HepG2 (cell line): ENCODE measurements around the gene FETUB. TPM values are rescaled to one million over a fixed set of nuclear protein-coding genes. Genes with fewer than 3 reads are reported as not detected.
A peak's percentile ranks its signal among the peaks of the same experiment; 100 is the strongest.

ENCODE experiments used
- ADNP ChIP-seq: sonication (generic); formaldehyde crosslinking; IDR thresholded peaks from 2 replicates; pipeline ENCODE4 v1.4.0; 2020; ENCODE audit warnings: missing genetic modification reagents
- ATRX ChIP-seq: sonication (generic); formaldehyde crosslinking; IDR thresholded peaks from 2 replicates; pipeline ENCODE4 v1.4.0; 2020; ENCODE audit warnings: missing genetic modification reagents, borderline replicate concordance
- CHCHD3 ChIP-seq: sonication (generic); formaldehyde crosslinking; IDR thresholded peaks from 2 replicates; pipeline ENCODE4 v1.8.0; 2022; ENCODE audit warnings: mild to moderate bottlenecking, missing genetic modification reagents, moderate library complexity
- HCFC1 ChIP-seq: fragments of 150-350 bp; IDR thresholded peaks from 2 replicates; pipeline ENCODE4 v1.6.1; 2014; ENCODE audit warnings: low read depth, low read length
- HNRNPL ChIP-seq: fragments of 200-400 bp; formaldehyde crosslinking; IDR thresholded peaks from 2 replicates; pipeline ENCODE4 v1.6.1; 2017; ENCODE audit warnings: mild to moderate bottlenecking, low read depth, low read length
- HOXD1 ChIP-seq: sonication (generic); formaldehyde crosslinking; IDR thresholded peaks from 2 replicates; pipeline ENCODE4 v1.5.0; 2020; ENCODE audit warnings: missing genetic modification reagents
- ISX ChIP-seq: sonication (generic); formaldehyde crosslinking; conservative IDR thresholded peaks from 2 replicates; pipeline ENCODE4 v1.5.0; 2020; ENCODE audit warnings: missing genetic modification reagents
- LCORL ChIP-seq, 2 experiments: fragments of 450-650 bp in 1 of 2; sonication (generic) in 1 of 2; formaldehyde crosslinking in 1 of 2; IDR thresholded peaks; 2 replicates each; pipeline versions ENCODE4 v1.5.0 to v1.6.1; 2017 to 2020; ENCODE audit warnings: antibody characterized with exemption in 1 of 2, missing genetic modification reagents in 1 of 2
- NCOA5 ChIP-seq: sonication (generic); formaldehyde crosslinking; IDR thresholded peaks from 2 replicates; pipeline ENCODE4 v1.4.0; 2020; ENCODE audit warnings: missing genetic modification reagents
- PHB2 ChIP-seq: fragments of 450-650 bp; IDR thresholded peaks from 2 replicates; pipeline ENCODE4 v1.6.1; 2018; ENCODE audit not compliant: partially characterized antibody
- SIN3B ChIP-seq: fragments of 150-350 bp; IDR thresholded peaks from 2 replicates; pipeline ENCODE4 v1.6.1; 2014; ENCODE audit warnings: low read length
- TBP ChIP-seq: sonication (generic); formaldehyde crosslinking; IDR thresholded peaks from 2 replicates; pipeline ENCODE4 v1.5.0; 2020; ENCODE audit warnings: missing genetic modification reagents
- TGIF2 ChIP-seq: IDR thresholded peaks from 2 replicates; pipeline ENCODE4 v1.6.1; 2016; ENCODE audit warnings: control low read depth, missing compliant biosample characterization
- THAP9 ChIP-seq: sonication (generic); formaldehyde crosslinking; IDR thresholded peaks from 2 replicates; pipeline ENCODE4; 2020; ENCODE audit warnings: missing genetic modification reagents, mild to moderate bottlenecking, borderline replicate concordance
- ZBTB7A ChIP-seq: sonication (generic); formaldehyde crosslinking; IDR thresholded peaks from 2 replicates; pipeline ENCODE4 v1.8.0; 2022; ENCODE audit warnings: mild to moderate bottlenecking, missing genetic modification reagents
- ZNF207 ChIP-seq: fragments of 450-650 bp; IDR thresholded peaks from 2 replicates; pipeline ENCODE4 v1.6.1; 2016; ENCODE audit warnings: antibody characterized with exemption, borderline replicate concordance
- ZNF264 ChIP-seq: sonication (generic); formaldehyde crosslinking; IDR thresholded peaks from 2 replicates; pipeline ENCODE4 v1.4.0; 2020; ENCODE audit warnings: missing genetic modification reagents
- ZNF274 ChIP-seq: sonication (generic); formaldehyde crosslinking; IDR thresholded peaks from 2 replicates; pipeline ENCODE4 v1.5.1; 2020; ENCODE audit warnings: mild to moderate bottlenecking, missing genetic modification reagents
- ZNF703 ChIP-seq: sonication (generic); formaldehyde crosslinking; IDR thresholded peaks from 2 replicates; pipeline ENCODE4 v1.5.1; 2020; ENCODE audit warnings: missing genetic modification reagents, mild to moderate bottlenecking, moderate library complexity, borderline replicate concordance
- ZXDC ChIP-seq: sonication (generic); formaldehyde crosslinking; IDR thresholded peaks from 2 replicates; pipeline ENCODE4 v1.5.0; 2020; ENCODE audit warnings: mild to moderate bottlenecking, missing genetic modification reagents
- polyA plus RNA-seq, 8 experiments: library from polyadenylated mRNA; depleted of rRNA in 3 of 8; stranded (reverse) in 7 of 8; unstranded in 1 of 8; fragments of >200 nt; fragmentation: Illumina TruSeq in 4 of 8; extraction: Trizol in 4 of 8; gene quantifications; 2 replicates each; pipeline versions ENCODE4 v1.2.1 to v1.2.3, GENCODE V29; 2011 to 2016; ENCODE audit warnings: low read depth in 4 of 8, missing spikeins in 1 of 8, mixed read lengths in 1 of 8; ENCODE audit not compliant: insufficient read depth in 1 of 8
- total RNA-seq, 5 experiments: library from RNA; depleted of rRNA; stranded (reverse); fragments of >200 nt; fragmentation: Illumina TruSeq; extraction: Trizol; gene quantifications; 2 replicates each; pipeline ENCODE4 v1.2.3, GENCODE V29; 2016; ENCODE audit warnings: low read depth in 1 of 5
- TF ChIP-seq, protein P1 (sequence below): sonication (generic); formaldehyde crosslinking; IDR thresholded peaks from 2 replicates; pipeline ENCODE4 v1.4.0; 2020; ENCODE audit warnings: missing genetic modification reagents, mild to moderate bottlenecking, borderline replicate concordance

FETUB gene
- total and polyA plus RNA-seq, 2 of the 13 experiments (the other 11 are each of a cell fraction or from before 2014, with no cell fraction given), result 2.1 to 4.4 TPM

GRCh38 chr3:186630950-186631641 lies 9.1 kb upstream of the FETUB start (continued):
- TF ChIP-seq, protein P1, sequence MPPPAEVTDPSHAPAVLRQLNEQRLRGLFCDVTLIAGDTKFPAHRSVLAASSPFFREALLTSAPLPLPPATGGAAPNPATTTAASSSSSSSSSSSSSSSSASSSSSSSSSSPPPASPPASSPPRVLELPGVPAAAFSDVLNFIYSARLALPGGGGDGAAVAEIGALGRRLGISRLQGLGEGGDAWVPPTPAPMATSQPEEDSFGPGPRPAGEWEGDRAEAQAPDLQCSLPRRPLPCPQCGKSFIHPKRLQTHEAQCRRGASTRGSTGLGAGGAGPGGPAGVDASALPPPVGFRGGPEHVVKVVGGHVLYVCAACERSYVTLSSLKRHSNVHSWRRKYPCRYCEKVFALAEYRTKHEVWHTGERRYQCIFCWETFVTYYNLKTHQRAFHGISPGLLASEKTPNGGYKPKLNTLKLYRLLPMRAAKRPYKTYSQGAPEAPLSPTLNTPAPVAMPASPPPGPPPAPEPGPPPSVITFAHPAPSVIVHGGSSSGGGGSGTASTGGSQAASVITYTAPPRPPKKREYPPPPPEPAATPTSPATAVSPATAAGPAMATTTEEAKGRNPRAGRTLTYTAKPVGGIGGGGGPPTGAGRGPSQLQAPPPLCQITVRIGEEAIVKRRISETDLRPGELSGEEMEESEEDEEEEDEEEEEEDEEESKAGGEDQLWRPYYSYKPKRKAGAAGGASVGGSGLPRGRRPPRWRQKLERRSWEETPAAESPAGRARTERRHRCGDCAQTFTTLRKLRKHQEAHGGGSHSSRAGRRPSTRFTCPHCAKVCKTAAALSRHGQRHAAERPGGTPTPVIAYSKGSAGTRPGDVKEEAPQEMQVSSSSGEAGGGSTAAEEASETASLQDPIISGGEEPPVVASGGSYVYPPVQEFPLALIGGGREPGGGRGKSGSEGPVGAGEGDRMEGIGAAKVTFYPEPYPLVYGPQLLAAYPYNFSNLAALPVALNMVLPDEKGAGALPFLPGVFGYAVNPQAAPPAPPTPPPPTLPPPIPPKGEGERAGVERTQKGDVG (CRISPR knock-in tag), result 0 out of 2 replicates have a peak, but pooled peaks have one; percentile 45
- TF ChIP-seq SIN3B, result no peak
- no peak for TF ChIP-seq HNRNPL
- TF ChIP-seq NCOA5 (CRISPR knock-in tag), result no peak
- TF ChIP-seq ZNF703, result 0 out of 2 replicates have a peak, but pooled peaks have one; percentile 58
- TF ChIP-seq ZNF207, result no peak
- no peak for TF ChIP-seq ADNP (CRISPR knock-in tag)
- no peak for TF ChIP-seq ISX (CRISPR knock-in tag)
- TF ChIP-seq THAP9 (CRISPR knock-in tag), result no peak
- peak; percentile 88 for TF ChIP-seq ZNF264 (CRISPR knock-in tag)
- TF ChIP-seq PHB2, result no peak
- TF ChIP-seq HOXD1 (CRISPR knock-in tag), result no peak
- TF ChIP-seq ZBTB7A, result peak; percentile 91
- TF ChIP-seq ATRX, result no peak
- no peak for TF ChIP-seq ZXDC (CRISPR knock-in tag)
- TF ChIP-seq TBP, result no peak
- TF ChIP-seq ZNF274, result no peak
- TF ChIP-seq CHCHD3 (CRISPR knock-in tag), result no peak
- 0 out of 2 replicates have a peak, but pooled peaks have one; percentile 16 for TF ChIP-seq LCORL (IDR thresholded peaks at IDR 0.05)
- peak; percentile 80 for TF ChIP-seq LCORL (CRISPR knock-in tag; IDR thresholded peaks at IDR 0.05)
- TF ChIP-seq HCFC1, result no peak
- no peak for TF ChIP-seq TGIF2 (CRISPR knock-in tag)
